ENCODE results near the gene CFAP74. TPM values are rescaled to one million over a fixed set of nuclear protein-coding genes. Genes with fewer than 3 reads are reported as not detected.

CFAP74 gene
- total RNA-seq, 2 donors from 2014 or later = 9.1 TPM; not detected in 1

- no peak overlapping the region for H3K4me3 ChIP-seq
- TF ChIP-seq POLR2A (IDR thresholded peaks at IDR 0.05) (no peak), CTCF (IDR thresholded peaks at IDR 0.05) (no peak), POLR2AphosphoS5 (IDR thresholded peaks at IDR 0.05) (no peak)
- H3K9me3 ChIP-seq = no peaks in the 10 kb centered on the region
- peaks cover 4% of the 10 kb centered on the region for H3K27me3 ChIP-seq (replicated peaks; ENCODE audit: insufficient read depth)
- H3K36me3 ChIP-seq = no peaks in the 10 kb centered on the region
- H3K27ac ChIP-seq = no peak overlapping the region
- DNase-seq (ENCODE audit: low spot score) = no peak
- intact Hi-C loops (cut with DNase I) = no loop called here
- no peaks in the 10 kb centered on the region for H3K4me1 ChIP-seq (replicated peaks)
- WGBS = 56% methylated on average over 34 of the region's 34 CpGs
Observed at GRCh38 chr1:2014741-2015735, 11.5 kb upstream of the CFAP74 start.

GRCh38 chr1:2014181-2014580 is 10.6 kb upstream of the CFAP74 start:
- no peak overlapping the region for H3K4me3 ChIP-seq
- no peaks in the 10 kb centered on the region for H3K4me1 ChIP-seq (replicated peaks)
- no peaks in the 10 kb centered on the region for H3K9me3 ChIP-seq
- TF ChIP-seq POLR2A (IDR thresholded peaks at IDR 0.05) = no peak
- no peak for TF ChIP-seq CTCF (IDR thresholded peaks at IDR 0.05)
- TF ChIP-seq POLR2AphosphoS5 (IDR thresholded peaks at IDR 0.05) = no peak
- no peak for DNase-seq (ENCODE audit: low spot score)
- H3K27me3 ChIP-seq (replicated peaks; ENCODE audit: insufficient read depth) = no peaks in the 10 kb centered on the region
- intact Hi-C loops (cut with DNase I) = no loop called here
- no peak overlapping the region for H3K27ac ChIP-seq
- 72% methylated on average over 15 of the region's 15 CpGs for WGBS
- no peaks in the 10 kb centered on the region for H3K36me3 ChIP-seq

- WGBS = 71% methylated on average over 27 of the region's 27 CpGs
- Histone ChIP-seq H3K36me3 (no peaks in the 10 kb centered on the region), H3K4me3 (no peak overlapping the region), H3K4me1 (replicated peaks) (no peaks in the 10 kb centered on the region), H3K9me3 (no peaks in the 10 kb centered on the region), H3K27me3 (replicated peaks; ENCODE audit: insufficient read depth) (no peaks in the 10 kb centered on the region), H3K27ac (no peak overlapping the region)
- intact Hi-C loops (cut with DNase I) = no loop called here
- no peak for DNase-seq (ENCODE audit: low spot score)
- TF ChIP-seq POLR2AphosphoS5 (IDR thresholded peaks at IDR 0.05) = no peak
- no peak for TF ChIP-seq POLR2A (IDR thresholded peaks at IDR 0.05)
- TF ChIP-seq CTCF (IDR thresholded peaks at IDR 0.05) = no peak
Observed at GRCh38 chr1:2009101-2010053, 5.8 kb upstream of the CFAP74 start.

- 62% methylated on average over 21 of the region's 21 CpGs for WGBS
- TF ChIP-seq POLR2A (IDR thresholded peaks at IDR 0.05) (no peak), POLR2AphosphoS5 (IDR thresholded peaks at IDR 0.05) (no peak), CTCF (IDR thresholded peaks at IDR 0.05) (no peak)
- Histone ChIP-seq H3K4me1 (replicated peaks) (no peaks in the 10 kb centered on the region), H3K27ac (no peak overlapping the region), H3K27me3 (replicated peaks; ENCODE audit: insufficient read depth) (no peaks in the 10 kb centered on the region), H3K36me3 (no peaks in the 10 kb centered on the region), H3K4me3 (no peak overlapping the region), H3K9me3 (no peaks in the 10 kb centered on the region)
- DNase-seq (ENCODE audit: low spot score) = no peak
- intact Hi-C loops (cut with DNase I) = no loop called here
Observed at GRCh38 chr1:2004856-2005255, 1.3 kb upstream of the CFAP74 start.
